Activated CD4-positive, alpha-beta T cell treated with anti-CD3 and anti-CD28 coated beads, Interleukin-2, amount 10 ng/mL, durations not matched to agents 7 days and 5 days (primary cell): ENCODE data around the gene CNGA1. TPM values are rescaled to one million over a fixed set of nuclear protein-coding genes. Genes with fewer than 3 reads are reported as not detected.

Source experiments
- CTCF ChIA-PET: fragments of 350-600 bp; sonication (Branson Sonifier 250); formaldehyde crosslinking; loops from one replicate; lab custom pipeline; 2021; ENCODE audit warnings: antibody characterized with exemption; lab: Charles Lee
- POLR2A ChIA-PET: fragments of 350-600 bp; sonication (Branson Sonifier 250); formaldehyde crosslinking; loops from one replicate; lab custom pipeline; 2021; ENCODE audit warnings: antibody characterized with exemption; lab: Charles Lee
- DNase-seq: peaks from one replicate; pipeline ENCODE4 v3.0.0-alpha.2; 2020
- H3K27ac Mint-ChIP-seq: one replicate; pipeline ENCODE4 v1.8.0; 2021; ENCODE audit warnings: mild to moderate bottlenecking, moderate library complexity, mixed read lengths
- H3K27me3 Mint-ChIP-seq: one replicate; pipeline ENCODE4 v1.8.0; 2021; ENCODE audit warnings: mixed read lengths
- H3K36me3 Mint-ChIP-seq: one replicate; pipeline ENCODE4 v1.8.0; 2021; ENCODE audit warnings: low read depth, mixed read lengths
- H3K4me1 Mint-ChIP-seq: one replicate; pipeline ENCODE4 v1.8.0; 2021; ENCODE audit warnings: mixed read lengths
- H3K4me3 Mint-ChIP-seq: one replicate; pipeline ENCODE4 v1.8.0; 2021; ENCODE audit warnings: mild to moderate bottlenecking, moderate library complexity, mixed read lengths
- H3K9me3 Mint-ChIP-seq: one replicate; pipeline ENCODE4 v1.8.0; 2021; ENCODE audit warnings: mixed read lengths
- total RNA-seq, 2 experiments: library from RNA; stranded (reverse); gene quantifications; one replicate each; pipeline ENCODE4 v1.2.3, GENCODE V29; 2021

The CNGA1 gene
- total RNA-seq, 2 experiments from 2014 or later, result not detected

GRCh38 chr4:48042979-48043461 is 26.5 kb upstream of the CNGA1 start:
- CTCF ChIA-PET, result no interaction called here
- Mint-ChIP-seq H3K9me3 (no peaks in the 10 kb centered on the region), H3K4me3 (no peak overlapping the region), H3K27me3 (peaks cover 44% of the 10 kb centered on the region), H3K4me1 (peaks cover 45% of the 10 kb centered on the region), H3K36me3 (peaks cover 2% of the 10 kb centered on the region), H3K27ac (no peak overlapping the region)
- DNase-seq, result no peak
- POLR2A ChIA-PET, result no interaction called here

- Mint-ChIP-seq H3K4me1 (peaks cover 33% of the 10 kb centered on the region), H3K27ac (no peak overlapping the region), H3K4me3 (no peak overlapping the region), H3K36me3 (peaks cover 2% of the 10 kb centered on the region), H3K9me3 (no peaks in the 10 kb centered on the region), H3K27me3 (peaks cover 37% of the 10 kb centered on the region)
- ChIA-PET POLR2A (no interaction called here), CTCF (interaction anchor here (1.2 kb wide), 1 partner anchor 8 kb away, joined by 3 read pairs; no protein-coding TSS in a partner anchor)
- DNase-seq, result no peak
These were observed 25.2 kb upstream of the CNGA1 start for GRCh38 chr4:48041535-48042137.

GRCh38 chr4:48039561-48039960 is 23.1 kb upstream of the CNGA1 start:
- Mint-ChIP-seq H3K4me1 (peaks cover 27% of the 10 kb centered on the region), H3K27ac (no peak overlapping the region), H3K27me3 (peaks cover 27% of the 10 kb centered on the region), H3K4me3 (no peak overlapping the region), H3K36me3 (peaks cover 2% of the 10 kb centered on the region), H3K9me3 (no peaks in the 10 kb centered on the region)
- no peak for DNase-seq
- ChIA-PET CTCF (no interaction called here), POLR2A (no interaction called here)

- no peaks in the 10 kb centered on the region for H3K9me3 Mint-ChIP-seq
- peaks cover 21% of the 10 kb centered on the region for H3K27me3 Mint-ChIP-seq
- ChIA-PET POLR2A (no interaction called here), CTCF (interaction anchor here (1.3 kb wide), 1 partner anchor 9 kb away, joined by 4 read pairs; no protein-coding TSS in a partner anchor)
- H3K36me3 Mint-ChIP-seq, result peaks cover 2% of the 10 kb centered on the region
- no peak for DNase-seq
- no peak overlapping the region for H3K4me3 Mint-ChIP-seq
- H3K27ac Mint-ChIP-seq, result no peak overlapping the region
- H3K4me1 Mint-ChIP-seq, result peaks cover 26% of the 10 kb centered on the region
These were observed 22.2 kb upstream of the CNGA1 start for GRCh38 chr4:48038666-48039065.

- no peak overlapping the region for H3K4me3 Mint-ChIP-seq
- CTCF ChIA-PET, result interaction anchor here (1.7 kb wide), 1 partner anchor 93 kb away, joined by 5 read pairs; no protein-coding TSS in a partner anchor
- no peaks in the 10 kb centered on the region for H3K36me3 Mint-ChIP-seq
- no peak for DNase-seq
- peaks cover 18% of the 10 kb centered on the region for H3K4me1 Mint-ChIP-seq
- POLR2A ChIA-PET, result no interaction called here
- peaks cover 13% of the 10 kb centered on the region for H3K27me3 Mint-ChIP-seq
- no peaks in the 10 kb centered on the region for H3K9me3 Mint-ChIP-seq
- no peak overlapping the region for H3K27ac Mint-ChIP-seq
These were observed 20.6 kb upstream of the CNGA1 start for GRCh38 chr4:48037117-48037462.

- no peak for DNase-seq
- no peaks in the 10 kb centered on the region for H3K36me3 Mint-ChIP-seq
- H3K4me3 Mint-ChIP-seq, result no peak overlapping the region
- ChIA-PET POLR2A (no interaction called here), CTCF (interaction anchor here (1.7 to 2.7 kb wide), 2 partner anchors 11 to 94 kb away, joined by 5 to 16 read pairs; no protein-coding TSS in a partner anchor)
- no peak overlapping the region for H3K27ac Mint-ChIP-seq
- H3K4me1 Mint-ChIP-seq, result peaks cover 12% of the 10 kb centered on the region
- H3K9me3 Mint-ChIP-seq, result no peaks in the 10 kb centered on the region
- H3K27me3 Mint-ChIP-seq, result peaks cover 5% of the 10 kb centered on the region
These were observed 19.5 kb upstream of the CNGA1 start for GRCh38 chr4:48035952-48036351.

- Mint-ChIP-seq H3K4me3 (no peak overlapping the region), H3K9me3 (no peaks in the 10 kb centered on the region), H3K36me3 (no peaks in the 10 kb centered on the region), H3K4me1 (peaks cover 10% of the 10 kb centered on the region), H3K27me3 (peaks cover 7% of the 10 kb centered on the region), H3K27ac (no peak overlapping the region)
- ChIA-PET POLR2A (no interaction called here), CTCF (interaction anchor here (0.7 to 3.4 kb wide), 9 partner anchors 13 to 81 kb away, joined by 3 to 16 read pairs (median 3); no protein-coding TSS in a partner anchor)
- DNase-seq, result peak; percentile 67
These were observed 17.4 kb upstream of the CNGA1 start for GRCh38 chr4:48033825-48034413.

GRCh38 chr4:48033412-48033811 is 16.9 kb upstream of the CNGA1 start:
- POLR2A ChIA-PET, result no interaction called here
- Mint-ChIP-seq H3K27me3 (peaks cover 5% of the 10 kb centered on the region), H3K36me3 (no peaks in the 10 kb centered on the region), H3K9me3 (no peaks in the 10 kb centered on the region), H3K4me3 (no peak overlapping the region), H3K4me1 (peaks cover 14% of the 10 kb centered on the region), H3K27ac (no peak overlapping the region)
- CTCF ChIA-PET, result interaction anchor here (1.1 to 3.4 kb wide), 6 partner anchors 14 to 82 kb away, joined by 3 to 16 read pairs (median 4); no protein-coding TSS in a partner anchor
- DNase-seq, result no peak

- Mint-ChIP-seq H3K9me3 (no peaks in the 10 kb centered on the region), H3K4me1 (peaks cover 18% of the 10 kb centered on the region)
These were observed 16.2 kb upstream of the CNGA1 start for GRCh38 chr4:48032721-48033120.

GRCh38 chr4:48031802-48032525 is 15.5 kb upstream of the CNGA1 start:
- peaks cover 16% of the 10 kb centered on the region for H3K4me1 Mint-ChIP-seq
- no peak overlapping the region for H3K4me3 Mint-ChIP-seq
- DNase-seq, result no peak
- H3K9me3 Mint-ChIP-seq, result no peaks in the 10 kb centered on the region
- no peak overlapping the region for H3K27ac Mint-ChIP-seq
- peaks cover 5% of the 10 kb centered on the region for H3K27me3 Mint-ChIP-seq
- ChIA-PET POLR2A (no interaction called here), CTCF (interaction anchor here (3.4 kb wide), 1 partner anchor 14 kb away, joined by 12 read pairs; no protein-coding TSS in a partner anchor)
- H3K36me3 Mint-ChIP-seq, result no peaks in the 10 kb centered on the region

More at GRCh38 chr4:48032721-48033120, 16.2 kb upstream of the CNGA1 start:
- DNase-seq, result no peak
- Mint-ChIP-seq H3K27me3 (peaks cover 5% of the 10 kb centered on the region), H3K36me3 (no peaks in the 10 kb centered on the region), H3K27ac (no peak overlapping the region), H3K4me3 (no peak overlapping the region)
- ChIA-PET POLR2A (no interaction called here), CTCF (interaction anchor here (3.4 kb wide), 1 partner anchor 14 kb away, joined by 12 read pairs; no protein-coding TSS in a partner anchor)

GRCh38 chr4:48030470-48030869 is 14.0 kb upstream of the CNGA1 start:
- ChIA-PET POLR2A (no interaction called here), CTCF (no interaction called here)
- H3K4me1 Mint-ChIP-seq, result peaks cover 12% of the 10 kb centered on the region
- H3K4me3 Mint-ChIP-seq, result no peak overlapping the region
- H3K36me3 Mint-ChIP-seq, result no peaks in the 10 kb centered on the region
- no peak for DNase-seq
- peaks cover 7% of the 10 kb centered on the region for H3K27me3 Mint-ChIP-seq
- H3K9me3 Mint-ChIP-seq, result no peaks in the 10 kb centered on the region
- no peak overlapping the region for H3K27ac Mint-ChIP-seq

- Mint-ChIP-seq H3K4me1 (peaks cover 9% of the 10 kb centered on the region), H3K36me3 (no peaks in the 10 kb centered on the region), H3K4me3 (no peak overlapping the region), H3K9me3 (no peaks in the 10 kb centered on the region), H3K27ac (no peak overlapping the region), H3K27me3 (peaks cover 7% of the 10 kb centered on the region)
- CTCF ChIA-PET, result interaction anchor here (1.2 kb wide), 1 partner anchor 9 kb away, joined by 4 read pairs; no protein-coding TSS in a partner anchor
- DNase-seq, result no peak
- POLR2A ChIA-PET, result no interaction called here
These were observed 12.2 kb upstream of the CNGA1 start for GRCh38 chr4:48028696-48029095.
